HG02763 (cell line): ENCODE results near the gene STK11.

Experiments
- ATAC-seq: cut with Tn5 transposase; IDR thresholded peaks from one replicate; pipeline ENCODE4 v1.9.1; 2021; ENCODE audit warnings: mild to moderate bottlenecking, moderate library complexity; ENCODE audit not compliant: unreplicated experiment

The STK11 gene

GRCh38 chr19:1223018-1223855 lies 17.7 kb downstream of the STK11 start:
- ATAC-seq = no peak

GRCh38 chr19:1224047-1224825 lies 18.7 kb downstream of the STK11 start:
- ATAC-seq = no peak

- no peak for ATAC-seq
Observed at GRCh38 chr19:1224847-1225246, 19.3 kb downstream of the STK11 start.

- no peak for ATAC-seq
Observed at GRCh38 chr19:1225440-1226226, 20.1 kb downstream of the STK11 start.

GRCh38 chr19:1226227-1226518 lies 20.6 kb downstream of the STK11 start:
- ATAC-seq = no peak

GRCh38 chr19:1226522-1227303 lies 21.1 kb downstream of the STK11 start:
- no peak for ATAC-seq

GRCh38 chr19:1227304-1228054 lies 21.9 kb downstream of the STK11 start:
- ATAC-seq = no peak

GRCh38 chr19:1228161-1228957 lies 22.8 kb downstream of the STK11 start:
- no peak for ATAC-seq

GRCh38 chr19:1229056-1229923 lies 23.7 kb downstream of the STK11 start:
- ATAC-seq = no peak

GRCh38 chr19:1229924-1230782 lies 24.6 kb downstream of the STK11 start:
- no peak for ATAC-seq

- no peak for ATAC-seq
Observed at GRCh38 chr19:1230783-1231489, 25.4 kb downstream of the STK11 start.

GRCh38 chr19:1231729-1232637 lies 26.4 kb downstream of the STK11 start:
- ATAC-seq = no peak

GRCh38 chr19:1232652-1233072 lies 27.1 kb downstream of the STK11 start:
- no peak for ATAC-seq

GRCh38 chr19:1233115-1233667 lies 27.6 kb downstream of the STK11 start:
- no peak for ATAC-seq
